Esophagus (tissue), 2 donors: ENCODE results near the gene DTHD1. TPM values are rescaled to one million over a fixed set of nuclear protein-coding genes. Genes with fewer than 3 reads are reported as not detected.

ENCODE experiments used
- H3K27ac ChIP-seq, 2 donors: one replicate each; pipeline ENCODE4 v1.5.1; 2013; ENCODE audit warnings: low read depth in 2 of 2, mild to moderate bottlenecking in 2 of 2, inconsistent platforms in 1 of 2, low read length in 1 of 2, moderate library complexity in 1 of 2
- H3K27me3 ChIP-seq, 2 donors: one replicate each; pipeline ENCODE4 v1.6.1; 2013; ENCODE audit warnings: low read length in 2 of 2, control low read depth in 1 of 2, mild to moderate bottlenecking in 1 of 2; ENCODE audit not compliant: insufficient read depth in 2 of 2, control insufficient read depth in 1 of 2
- H3K36me3 ChIP-seq, 2 donors: one replicate each; pipeline ENCODE4 v1.6.1; 2013; ENCODE audit warnings: low read length in 1 of 2; ENCODE audit not compliant: control insufficient read depth in 2 of 2, insufficient read depth in 2 of 2
- H3K4me1 ChIP-seq, 2 donors: one replicate each; pipeline ENCODE4 v1.6.1; 2013; ENCODE audit warnings: low read length in 1 of 2; ENCODE audit not compliant: control insufficient read depth in 2 of 2, insufficient read depth in 2 of 2
- H3K4me3 ChIP-seq, 2 donors: one replicate each; pipeline ENCODE4 v1.5.1; 2013; ENCODE audit warnings: low read length in 2 of 2, mild to moderate bottlenecking in 2 of 2, low read depth in 1 of 2, moderate library complexity in 1 of 2
- H3K9me3 ChIP-seq, 2 donors: one replicate each; pipeline ENCODE4 v1.6.1; 2013; ENCODE audit warnings: mild to moderate bottlenecking in 2 of 2, low read depth in 1 of 2, low read length in 1 of 2, moderate library complexity in 1 of 2; ENCODE audit not compliant: control insufficient read depth in 2 of 2, insufficient read depth in 1 of 2
- WGBS, 2 donors: extraction: QIAGEN DNeasy Blood & Tissue Kit; methylation state at CpG; one replicate each; pipeline ENCODE4 v1.1.7; 2013; 5-methylcytosine and 5-hydroxymethylcytosine counted together
- polyA plus RNA-seq, 2 donors: library from polyadenylated mRNA; stranded (reverse); fragments of 200-250 nt; gene quantifications; one replicate each; pipeline ENCODE4 v1.2.3, GENCODE V29; 2013
- donor health status: healthy with polysubstance abuse.
- donor health status: Bipolar disorder and iron deficiency.

DTHD1 gene
- polyA plus RNA-seq = under 1 TPM; 0.04 TPM

GRCh38 chr4:36281384-36282106 is at the start of gene DTHD1:
Gene DTHD1, plus strand, starts transcription at chr4:36281616. Its CDS starts 143 bp downstream, at chr4:36281759.
- Histone ChIP-seq H3K4me1 (peaks cover 0 to 2% of the 10 kb centered on the region in 2 donors), H3K27me3 (no peaks in the 10 kb centered on the region), H3K9me3 (no peaks in the 10 kb centered on the region), H3K27ac (peak within 1 kb of the TSS; percentile 41 to 62), H3K36me3 (no peaks in the 10 kb centered on the region), H3K4me3 (no peak within 1 kb of the TSS)
- 67 to 79% methylated on average over 5 of the region's 5 CpGs for WGBS, 2 donors

GRCh38 chr4:36233567-36234266 is 47.7 kb upstream of the DTHD1 start:
- H3K27me3 ChIP-seq = no peaks in the 10 kb centered on the region
- no peak overlapping the region for H3K27ac ChIP-seq
- 86 to 87% methylated on average over 10 of the region's 10 CpGs for WGBS, 2 donors
- H3K4me3 ChIP-seq = no peak overlapping the region
- H3K4me1 ChIP-seq = peaks cover 0 to 4% of the 10 kb centered on the region in 2 donors
- H3K9me3 ChIP-seq = peaks cover 0 to 3% of the 10 kb centered on the region in 2 donors
- H3K36me3 ChIP-seq = no peaks in the 10 kb centered on the region

- H3K36me3 ChIP-seq = no peaks in the 10 kb centered on the region
- no peaks in the 10 kb centered on the region for H3K27me3 ChIP-seq
- 57 to 60% methylated on average over 3 of the region's 3 CpGs for WGBS, 2 donors
- H3K4me1 ChIP-seq = peaks cover 0 to 4% of the 10 kb centered on the region in 2 donors
- H3K9me3 ChIP-seq = peaks cover 0 to 3% of the 10 kb centered on the region in 2 donors
- H3K4me3 ChIP-seq = no peak overlapping the region
- H3K27ac ChIP-seq = no peak overlapping the region
These were observed 46.1 kb upstream of the DTHD1 start for GRCh38 chr4:36235306-36235705.

GRCh38 chr4:36236159-36236558 is 45.3 kb upstream of the DTHD1 start:
- no peaks in the 10 kb centered on the region for H3K36me3 ChIP-seq
- H3K27me3 ChIP-seq = no peaks in the 10 kb centered on the region
- H3K27ac ChIP-seq = no peak overlapping the region
- peaks cover 0 to 3% of the 10 kb centered on the region in 2 donors for H3K9me3 ChIP-seq
- 90 to 96% methylated on average over 2 of the region's 2 CpGs for WGBS, 2 donors
- no peak overlapping the region for H3K4me3 ChIP-seq
- peaks cover 0 to 4% of the 10 kb centered on the region in 2 donors for H3K4me1 ChIP-seq

GRCh38 chr4:36237366-36238313 is 43.8 kb upstream of the DTHD1 start:
- WGBS, 2 donors = 82 to 85% methylated on average over 4 of the region's 4 CpGs
- Histone ChIP-seq H3K27ac (no peak overlapping the region), H3K4me3 (peak overlapping the region in 1 of 2 donors; percentile 18), H3K4me1 (peaks cover 0 to 4% of the 10 kb centered on the region in 2 donors), H3K27me3 (no peaks in the 10 kb centered on the region), H3K36me3 (no peaks in the 10 kb centered on the region), H3K9me3 (peaks cover 0 to 3% of the 10 kb centered on the region in 2 donors)

GRCh38 chr4:36241771-36242170 is 39.6 kb upstream of the DTHD1 start:
- H3K27ac ChIP-seq = no peak overlapping the region
- 16 to 26% methylated on average over 2 of the region's 2 CpGs for WGBS, 2 donors
- H3K4me3 ChIP-seq = peak overlapping the region in 1 of 2 donors; percentile 77

GRCh38 chr4:36242629-36243354 is 38.6 kb upstream of the DTHD1 start:
- Histone ChIP-seq H3K4me3 (peak overlapping the region in 1 of 2 donors; percentile 77), H3K9me3 (no peaks in the 10 kb centered on the region), H3K27ac (no peak overlapping the region), H3K36me3 (no peaks in the 10 kb centered on the region), H3K27me3 (no peaks in the 10 kb centered on the region), H3K4me1 (no peaks in the 10 kb centered on the region)
- 16 to 24% methylated on average over 7 of the region's 7 CpGs for WGBS, 2 donors

More at GRCh38 chr4:36241771-36242170, 39.6 kb upstream of the DTHD1 start:
- Histone ChIP-seq H3K36me3 (no peaks in the 10 kb centered on the region), H3K4me1 (no peaks in the 10 kb centered on the region), H3K9me3 (peaks cover 0 to 3% of the 10 kb centered on the region in 2 donors), H3K27me3 (no peaks in the 10 kb centered on the region)

GRCh38 chr4:36243355-36244256 is 37.8 kb upstream of the DTHD1 start:
- H3K27ac ChIP-seq = peak overlapping the region; percentile 97 to 100
- H3K4me1 ChIP-seq = no peaks in the 10 kb centered on the region
- WGBS, 2 donors = 1 to 2% methylated on average over 37 to 38 of the region's 38 CpGs
- no peaks in the 10 kb centered on the region for H3K9me3 ChIP-seq
- no peaks in the 10 kb centered on the region for H3K36me3 ChIP-seq
- H3K27me3 ChIP-seq = no peaks in the 10 kb centered on the region
- peak overlapping the region; percentile 77 to 91 for H3K4me3 ChIP-seq
